GM23248 (cell line): Measurements from ENCODE around the gene SKIDA1. TPM values are rescaled to one million over a fixed set of nuclear protein-coding genes. Genes with fewer than 3 reads are reported as not detected.
"Not testable (repeated sequence)": the region's sequence is repeated elsewhere in the genome, so short reads cannot be mapped to it uniquely, and the experiment has no call there.

Experiments
- DNase-seq: peaks from one replicate; pipeline ENCODE4 v3.0.0-alpha.2; 2015
- H2AFZ ChIP-seq: fragments of 200-600 bp; sonication (generic); 2 replicates; pipeline ENCODE4 v1.6.1; 2016; ENCODE audit warnings: antibody characterized with exemption
- H3F3A ChIP-seq: fragments of 200-600 bp; sonication (generic); 2 replicates; pipeline ENCODE4 v1.6.1; 2016; ENCODE audit warnings: mild to moderate bottlenecking, antibody characterized with exemption, mixed run types; ENCODE audit not compliant: insufficient read depth
- H3K27ac ChIP-seq: fragments of 200-600 bp; sonication (generic); 2 replicates; pipeline ENCODE4 v1.5.1; 2016; ENCODE audit warnings: mild to moderate bottlenecking
- H3K27me3 ChIP-seq: fragments of 200-600 bp; sonication (generic); replicated peaks from 2 replicates; pipeline ENCODE4 v1.6.1; 2016; ENCODE audit warnings: mild to moderate bottlenecking; ENCODE audit not compliant: insufficient read depth
- H3K36me3 ChIP-seq: fragments of 200-600 bp; sonication (generic); 2 replicates; pipeline ENCODE4 v1.6.1; 2016; ENCODE audit warnings: low read depth, mild to moderate bottlenecking
- H3K4me1 ChIP-seq: fragments of 200-600 bp; sonication (generic); 2 replicates; pipeline ENCODE4 v1.6.1; 2016; ENCODE audit warnings: mild to moderate bottlenecking; ENCODE audit not compliant: insufficient read depth
- H3K4me2 ChIP-seq: fragments of 200-600 bp; sonication (generic); one replicate; pipeline ENCODE4 v1.6.1; 2016; ENCODE audit warnings: mild to moderate bottlenecking; ENCODE audit not compliant: unreplicated experiment
- H3K4me3 ChIP-seq: fragments of 200-600 bp; sonication (generic); 2 replicates; pipeline ENCODE4 v1.5.1; 2016; ENCODE audit warnings: mild to moderate bottlenecking
- H3K79me2 ChIP-seq: fragments of 200-600 bp; sonication (generic); 2 replicates; pipeline ENCODE4 v1.6.1; 2016; ENCODE audit warnings: mild to moderate bottlenecking; ENCODE audit not compliant: insufficient read depth
- H3K9ac ChIP-seq: fragments of 200-600 bp; sonication (generic); 2 replicates; pipeline ENCODE4 v1.6.1; 2016; ENCODE audit warnings: mild to moderate bottlenecking
- H3K9me2 ChIP-seq: fragments of 200-600 bp; sonication (generic); 2 replicates; pipeline ENCODE4 v1.6.1; 2016; ENCODE audit warnings: mixed run types, mild to moderate bottlenecking, moderate library complexity; ENCODE audit not compliant: insufficient read depth
- H3K9me3 ChIP-seq: fragments of 200-600 bp; sonication (generic); one replicate; pipeline ENCODE4 v1.6.1; 2017; ENCODE audit warnings: low read depth
- H4K20me1 ChIP-seq: fragments of 200-600 bp; sonication (generic); 2 replicates; pipeline ENCODE4 v1.6.0; 2016; ENCODE audit not compliant: insufficient read depth
- EZH2 ChIP-seq: fragments of 200-600 bp; sonication (generic); IDR thresholded peaks from 2 replicates; pipeline ENCODE4 v1.6.1; 2018; ENCODE audit warnings: antibody characterized with exemption, mild to moderate bottlenecking; ENCODE audit not compliant: insufficient read depth, poor library complexity, severe bottlenecking
- EZH2phosphoT487 ChIP-seq: fragments of 200-600 bp; sonication (generic); IDR thresholded peaks from 2 replicates; pipeline ENCODE4 v1.6.1; 2018; ENCODE audit warnings: antibody characterized with exemption, moderate library complexity, mild to moderate bottlenecking, low read depth; ENCODE audit not compliant: insufficient read depth
- WGBS, 2 experiments: methylation state at CpG; one replicate each; pipeline ENCODE4 v1.1.6; 2015 to 2017; ENCODE audit warnings: low lambda C conversion rate in 2 of 2, low coverage in 1 of 2; ENCODE audit errors: missing lambda C conversion rate in 2 of 2; 5-methylcytosine and 5-hydroxymethylcytosine counted together
- in situ Hi-C: fragments of 300-500 bp; cut with MboI; formaldehyde crosslinking; loops from 2 replicates; pipeline ENCODE4 v1.15.0; 2020
- polyA plus RNA-seq: library from polyadenylated mRNA; unstranded; fragments of >200 nt; fragmentation: Nextera tagmentation; extraction: Ambion mirVana; gene quantifications from 2 replicates; pipeline ENCODE4 v1.2.1, GENCODE V29; 2016
- total RNA-seq: library from RNA; depleted of rRNA; stranded (reverse); fragments of >200 nt; shearing (Covaris generic); gene quantifications from 2 replicates; pipeline ENCODE4 v1.2.3, GENCODE V29; 2014

Gene SKIDA1
- total and polyA plus RNA-seq, 2 experiments from 2014 or later, result 0.18 TPM; not detected in 1

DNA sequence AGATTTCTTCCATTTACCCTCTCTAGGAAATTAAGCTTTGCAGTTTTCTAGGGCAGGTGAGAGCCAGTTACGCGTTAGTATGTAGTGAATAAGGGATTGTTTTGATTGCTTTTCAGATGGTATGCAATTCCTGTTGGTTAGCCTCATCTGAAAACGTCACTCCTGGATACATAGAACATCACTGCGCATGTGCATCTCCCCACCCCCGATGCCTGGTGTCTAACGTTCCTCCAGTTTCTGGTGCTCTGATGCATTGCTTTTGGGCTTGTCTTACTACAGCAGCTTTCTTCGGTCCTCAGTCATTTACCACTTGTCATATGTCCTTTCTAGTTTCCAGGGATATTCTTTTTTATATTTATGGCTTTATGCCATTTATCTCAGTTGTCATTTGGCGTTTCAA lies 31.0 kb upstream of the SKIDA1 start:
- peaks cover 66% of the 10 kb centered on the region for H3K36me3 ChIP-seq
- H3F3A ChIP-seq, result peaks cover 18% of the 10 kb centered on the region; the same call in 1 of the 2 replicates
- 0 out of 2 replicates have a peak, but pooled peaks cover 4% of the 10 kb centered on the region for H4K20me1 ChIP-seq
- no peak for DNase-seq
- H2AFZ ChIP-seq, result no peak overlapping the region
- no peak overlapping the region for H3K9ac ChIP-seq
- H3K4me3 ChIP-seq, result no peak overlapping the region
- no peak for TF ChIP-seq EZH2
- no peak for TF ChIP-seq EZH2phosphoT487
- no peaks in the 10 kb centered on the region for H3K9me2 ChIP-seq
- WGBS, 2 experiments, result 84 to 85% methylated on average over 8 of the region's 8 CpGs
- H3K9me3 ChIP-seq, result no peaks in the 10 kb centered on the region
- no peaks in the 10 kb centered on the region for H3K27me3 ChIP-seq
- peaks cover 99% of the 10 kb centered on the region for H3K79me2 ChIP-seq
- in situ Hi-C loops, result no loop called here
- H3K4me2 ChIP-seq, result no peak overlapping the region
- no peak overlapping the region for H3K27ac ChIP-seq
- H3K4me1 ChIP-seq, result peaks cover 7% of the 10 kb centered on the region; the same call in 1 of the 2 replicates

- Histone ChIP-seq H3K27me3 (no peaks in the 10 kb centered on the region), H3K4me2 (no peak overlapping the region), H4K20me1 (peaks cover 4% of the 10 kb centered on the region; the same call in 1 of the 2 replicates), H3K9ac (no peak overlapping the region), H3K4me3 (no peak overlapping the region), H3K79me2 (peaks cover 98% of the 10 kb centered on the region), H3K36me3 (peaks cover 61% of the 10 kb centered on the region), H3K9me3 (no peaks in the 10 kb centered on the region), H2AFZ (no peak overlapping the region), H3K9me2 (no peaks in the 10 kb centered on the region), H3F3A (peaks cover 26% of the 10 kb centered on the region; the same call in 1 of the 2 replicates), H3K27ac (no peak overlapping the region), H3K4me1 (peaks cover 7% of the 10 kb centered on the region; the same call in 1 of the 2 replicates)
- 92 to 97% methylated on average over 8 of the region's 8 CpGs for WGBS, 2 experiments
- TF ChIP-seq EZH2 (no peak), EZH2phosphoT487 (no peak)
- in situ Hi-C loops, result no loop called here
- no peak for DNase-seq
Observed at GRCh38 chr10:21552638-21553037, 27.2 kb upstream of the SKIDA1 start.

- Histone ChIP-seq H3K9me3 (no peaks in the 10 kb centered on the region), H4K20me1 (no peaks in the 10 kb centered on the region; the same call in 1 of the 2 replicates), H3K9ac (no peak overlapping the region), H3K79me2 (peaks cover 99% of the 10 kb centered on the region), H3K4me1 (no peaks in the 10 kb centered on the region), H3K27me3 (no peaks in the 10 kb centered on the region), H3K4me3 (no peak overlapping the region), H3K9me2 (no peaks in the 10 kb centered on the region), H3K36me3 (peaks cover 68% of the 10 kb centered on the region), H3K4me2 (no peak overlapping the region), H3F3A (peaks cover 15% of the 10 kb centered on the region; the same call in 1 of the 2 replicates), H3K27ac (no peak overlapping the region), H2AFZ (no peak overlapping the region)
- DNase-seq, result no peak
- TF ChIP-seq EZH2phosphoT487, result no peak
- no peak for TF ChIP-seq EZH2
- WGBS, 2 experiments, result 86 to 90% methylated on average over 6 of the region's 6 CpGs
- in situ Hi-C loops, result loop anchor here (25.0 kb wide), 1 partner anchor 390 kb away; no protein-coding TSS in a partner anchor
Observed at GRCh38 chr10:21547246-21547645, 21.8 kb upstream of the SKIDA1 start.

GRCh38 chr10:21540701-21541100 lies 15.2 kb upstream of the SKIDA1 start:
- DNase-seq, H3K9ac ChIP-seq, H3K9me3 ChIP-seq, H3K27ac ChIP-seq, H3K4me1 ChIP-seq, H3K4me3 ChIP-seq, H2AFZ ChIP-seq, H3K4me2 ChIP-seq, H3K27me3 ChIP-seq, H4K20me1 ChIP-seq, H3K9me2 ChIP-seq, H3F3A ChIP-seq: not testable (repeated sequence)
- peaks cover 65% of the 10 kb centered on the region for H3K36me3 ChIP-seq
- in situ Hi-C loops, result loop anchor here (25.0 kb wide), 1 partner anchor 397 kb away; no protein-coding TSS in a partner anchor
- peaks cover 100% of the 10 kb centered on the region for H3K79me2 ChIP-seq
- WGBS, 2 experiments, result 96 to 99% methylated on average over 4 of the region's 4 CpGs

GRCh38 chr10:21536874-21537273 lies 11.4 kb upstream of the SKIDA1 start:
- WGBS, 2 experiments, result 89% methylated on average over 3 of the region's 3 CpGs
- H3K79me2 ChIP-seq, result peaks cover 67% of the 10 kb centered on the region
- no peaks in the 10 kb centered on the region for H3K9me3 ChIP-seq
- TF ChIP-seq EZH2 (no peak), EZH2phosphoT487 (no peak)
- DNase-seq, result no peak
- no peak overlapping the region for H3K4me2 ChIP-seq
- peaks cover 32% of the 10 kb centered on the region for H3K36me3 ChIP-seq
- no peak overlapping the region for H3K27ac ChIP-seq
- no peaks in the 10 kb centered on the region for H4K20me1 ChIP-seq
- no peak overlapping the region for H3K4me3 ChIP-seq
- no peak overlapping the region for H2AFZ ChIP-seq
- H3K9ac ChIP-seq, result no peak overlapping the region
- peaks cover 10% of the 10 kb centered on the region for H3K4me1 ChIP-seq
- H3F3A ChIP-seq, result peaks cover 15% of the 10 kb centered on the region
- H3K9me2 ChIP-seq, result no peaks in the 10 kb centered on the region
- no peaks in the 10 kb centered on the region for H3K27me3 ChIP-seq
- in situ Hi-C loops, result loop anchor here (25.0 kb wide), 1 partner anchor 400 kb away; no protein-coding TSS in a partner anchor

GRCh38 chr10:21535976-21536375 lies 10.5 kb upstream of the SKIDA1 start:
- H3K4me2 ChIP-seq, result peak overlapping the region; percentile 67
- not testable (repeated sequence) for H3K4me1 ChIP-seq, H3K9me2 ChIP-seq, H3K9me3 ChIP-seq, DNase-seq, H3K27me3 ChIP-seq, H4K20me1 ChIP-seq
- peak overlapping the region; percentile 52 for H2AFZ ChIP-seq
- 56% methylated on average over 9 of the region's 9 CpGs for WGBS, 2 experiments
- H3K9ac ChIP-seq, result peak overlapping the region; percentile 78
- H3K4me3 ChIP-seq, result peak overlapping the region; percentile 75
- peaks cover 23% of the 10 kb centered on the region for H3K36me3 ChIP-seq
- in situ Hi-C loops, result loop anchor here (25.0 kb wide), 1 partner anchor 401 kb away; no protein-coding TSS in a partner anchor
- H3F3A ChIP-seq, result peaks cover 15% of the 10 kb centered on the region
- H3K79me2 ChIP-seq, result peaks cover 58% of the 10 kb centered on the region
- peak overlapping the region; percentile 68 for H3K27ac ChIP-seq
